Measurements from ENCODE around the gene DNM3. TPM values are rescaled to one million over a fixed set of nuclear protein-coding genes. Genes with fewer than 3 reads are reported as not detected.

DNM3 gene
- polyA plus RNA-seq, 1 of the 3 experiments (the other 2 are of a cell fraction) = 0.43 TPM

DNA sequence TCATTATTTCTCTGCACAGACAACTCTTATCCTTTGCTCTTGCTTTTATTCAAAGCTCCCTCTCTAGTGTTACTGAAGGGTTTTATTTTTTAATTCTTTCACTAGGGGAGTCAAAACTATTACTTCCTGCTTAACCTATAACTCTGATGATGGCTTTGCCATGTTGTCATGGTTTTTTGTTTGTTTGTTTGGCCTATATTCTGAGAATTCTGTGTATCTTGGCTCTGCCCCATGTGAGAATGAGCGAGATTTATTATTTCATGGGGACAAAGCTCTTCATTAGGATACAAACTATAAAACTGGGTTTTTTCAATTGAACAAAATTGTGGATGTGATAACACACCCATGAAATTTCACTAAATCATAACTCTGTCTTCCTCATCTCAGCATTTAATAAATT lies 388.6 kb downstream of the DNM3 start (continued):
- TF ChIP-seq, protein P1, sequence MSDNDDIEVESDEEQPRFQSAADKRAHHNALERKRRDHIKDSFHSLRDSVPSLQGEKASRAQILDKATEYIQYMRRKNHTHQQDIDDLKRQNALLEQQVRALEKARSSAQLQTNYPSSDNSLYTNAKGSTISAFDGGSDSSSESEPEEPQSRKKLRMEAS (IDR thresholded peaks at IDR 0.05; ENCODE audit: low read depth) = no peak
- TF ChIP-seq, protein P2, sequence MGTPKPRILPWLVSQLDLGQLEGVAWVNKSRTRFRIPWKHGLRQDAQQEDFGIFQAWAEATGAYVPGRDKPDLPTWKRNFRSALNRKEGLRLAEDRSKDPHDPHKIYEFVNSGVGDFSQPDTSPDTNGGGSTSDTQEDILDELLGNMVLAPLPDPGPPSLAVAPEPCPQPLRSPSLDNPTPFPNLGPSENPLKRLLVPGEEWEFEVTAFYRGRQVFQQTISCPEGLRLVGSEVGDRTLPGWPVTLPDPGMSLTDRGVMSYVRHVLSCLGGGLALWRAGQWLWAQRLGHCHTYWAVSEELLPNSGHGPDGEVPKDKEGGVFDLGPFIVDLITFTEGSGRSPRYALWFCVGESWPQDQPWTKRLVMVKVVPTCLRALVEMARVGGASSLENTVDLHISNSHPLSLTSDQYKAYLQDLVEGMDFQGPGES (IDR thresholded peaks at IDR 0.05; ENCODE audit: low read depth, low read length) = no peak
- TF ChIP-seq ELF1 (IDR thresholded peaks at IDR 0.05) (no peak), FOXJ3 (CRISPR knock-in tag; IDR thresholded peaks at IDR 0.05) (no peak)

DNA sequence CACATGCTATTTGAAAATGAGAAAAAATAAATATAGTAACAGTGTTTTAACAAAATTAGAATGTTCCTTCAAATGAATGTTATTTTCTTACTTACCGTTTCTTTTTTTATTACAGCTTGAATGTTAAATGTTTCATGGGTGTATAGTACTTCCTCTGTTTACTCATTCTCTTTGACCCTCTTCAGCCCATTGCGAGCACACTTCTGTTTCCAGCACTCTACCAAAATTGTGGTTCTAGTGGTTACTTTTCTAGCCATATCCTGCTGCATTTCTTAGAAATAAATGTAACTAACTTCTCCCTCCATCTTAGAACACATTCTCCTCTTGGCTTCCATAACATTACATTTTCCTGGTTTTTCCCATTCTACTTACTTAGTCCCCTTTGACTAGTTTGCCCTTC lies 389.2 kb downstream of the DNM3 start:
- CTCF ChIA-PET = no interaction called here
- WGBS (ENCODE audit: low lambda C conversion rate) = 62% methylated on average over 2 of the region's 2 CpGs

DNA sequence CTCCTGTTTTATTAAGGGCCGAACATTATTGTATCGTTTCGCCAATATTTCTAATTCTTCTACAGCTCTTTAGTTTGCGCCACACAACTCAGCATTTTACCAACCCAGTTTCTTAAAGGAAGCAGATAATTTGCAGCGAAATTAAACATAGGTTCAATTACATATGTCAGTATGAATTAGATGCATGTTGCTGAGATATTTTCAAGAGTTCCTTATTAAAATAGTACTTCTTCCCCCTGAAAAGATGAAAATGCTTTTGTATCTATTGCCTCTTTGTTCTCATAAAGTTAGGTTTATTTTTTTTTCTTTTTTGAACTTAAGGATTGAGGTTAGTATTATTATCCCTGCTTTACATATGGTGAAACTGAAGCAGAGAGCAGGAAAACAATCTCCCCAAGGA lies 395.7 kb downstream of the DNM3 start:
- H3K27me3 ChIP-seq (ENCODE audit: insufficient read depth) = no peaks in the 10 kb centered on the region
- peak overlapping the region; percentile 15 to 86; a peak in 3 of 4 replicates for H3K27ac ChIP-seq (ENCODE audit: low read depth in 2 of 2, low read length in 1 of 2)
- H3K4me3 ChIP-seq (ENCODE audit: low read depth in 2 of 2, low read length in 1 of 2) = no peak overlapping the region
- H3K4me2 ChIP-seq = no peak overlapping the region
- H2AFZ ChIP-seq (ENCODE audit: low read depth) = no peak overlapping the region
- H3K4me1 ChIP-seq (ENCODE audit: control insufficient read depth in 1 of 2, insufficient read depth in 2 of 2, low read depth in 1 of 2, low read length in 1 of 2) = peaks cover 0 to 2% of the 10 kb centered on the region in 2 experiments; a peak in 2 of 4 replicates
- ChIA-PET POLR2A (no interaction called here), CTCF (interaction anchor here (0.8 kb wide), 1 partner anchor 22 kb away, joined by 3 read pairs; no protein-coding TSS in a partner anchor)
- H3K9ac ChIP-seq = no peak overlapping the region
- H3K36me3 ChIP-seq (replicated peaks in 1 of 2; ENCODE audit: control insufficient read depth in 1 of 2, insufficient read depth in 2 of 2, low read length in 1 of 2) = no peaks in the 10 kb centered on the region
- 78% methylated on average over 5 of the region's 5 CpGs for WGBS (ENCODE audit: low lambda C conversion rate)
- no peaks in the 10 kb centered on the region for H4K20me1 ChIP-seq (ENCODE audit: insufficient read depth)
- H3F3A ChIP-seq (replicated peaks; ENCODE audit: insufficient read depth) = no peaks in the 10 kb centered on the region
- H3K9me2 ChIP-seq = no peaks in the 10 kb centered on the region
- H3K79me2 ChIP-seq (ENCODE audit: insufficient read depth) = no peaks in the 10 kb centered on the region
- no peaks in the 10 kb centered on the region for H3K9me3 ChIP-seq
- no peak for DNase-seq
- TF ChIP-seq, protein P3, sequence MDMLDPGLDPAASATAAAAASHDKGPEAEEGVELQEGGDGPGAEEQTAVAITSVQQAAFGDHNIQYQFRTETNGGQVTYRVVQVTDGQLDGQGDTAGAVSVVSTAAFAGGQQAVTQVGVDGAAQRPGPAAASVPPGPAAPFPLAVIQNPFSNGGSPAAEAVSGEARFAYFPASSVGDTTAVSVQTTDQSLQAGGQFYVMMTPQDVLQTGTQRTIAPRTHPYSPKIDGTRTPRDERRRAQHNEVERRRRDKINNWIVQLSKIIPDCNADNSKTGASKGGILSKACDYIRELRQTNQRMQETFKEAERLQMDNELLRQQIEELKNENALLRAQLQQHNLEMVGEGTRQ (IDR thresholded peaks at IDR 0.05; ENCODE audit: borderline replicate concordance, low read depth, low read length) = no peak
- TF ChIP-seq CHD2 (IDR thresholded peaks at IDR 0.05; ENCODE audit: low read length, partially characterized antibody) (no peak), POLR2AphosphoS5 (IDR thresholded peaks at IDR 0.05; ENCODE audit: low read depth, low read length) (no peak), MEF2A (IDR thresholded peaks at IDR 0.05; ENCODE audit: borderline replicate concordance, low read depth) (no peak), GATA2 (CRISPR knock-in tag; IDR thresholded peaks at IDR 0.05) (no peak), EZH2phosphoT487 (IDR thresholded peaks at IDR 0.05; ENCODE audit: borderline replicate concordance, low read depth) (no peak), TEAD4 (IDR thresholded peaks at IDR 0.05; ENCODE audit: borderline replicate concordance, insufficient read depth) (no peak), RAD21 (IDR thresholded peaks at IDR 0.05; ENCODE audit: low read length) (no peak), YY1 (IDR thresholded peaks at IDR 0.05; ENCODE audit: low read depth) (no peak), RFX5 (IDR thresholded peaks at IDR 0.05; ENCODE audit: low read length) (no peak), TCF12 (IDR thresholded peaks at IDR 0.05) (peak; percentile 67), ELF1 (IDR thresholded peaks at IDR 0.05) (no peak)
- TF ChIP-seq, protein P1 (IDR thresholded peaks at IDR 0.05; ENCODE audit: low read depth) = no peak
- TF ChIP-seq, protein P4, sequence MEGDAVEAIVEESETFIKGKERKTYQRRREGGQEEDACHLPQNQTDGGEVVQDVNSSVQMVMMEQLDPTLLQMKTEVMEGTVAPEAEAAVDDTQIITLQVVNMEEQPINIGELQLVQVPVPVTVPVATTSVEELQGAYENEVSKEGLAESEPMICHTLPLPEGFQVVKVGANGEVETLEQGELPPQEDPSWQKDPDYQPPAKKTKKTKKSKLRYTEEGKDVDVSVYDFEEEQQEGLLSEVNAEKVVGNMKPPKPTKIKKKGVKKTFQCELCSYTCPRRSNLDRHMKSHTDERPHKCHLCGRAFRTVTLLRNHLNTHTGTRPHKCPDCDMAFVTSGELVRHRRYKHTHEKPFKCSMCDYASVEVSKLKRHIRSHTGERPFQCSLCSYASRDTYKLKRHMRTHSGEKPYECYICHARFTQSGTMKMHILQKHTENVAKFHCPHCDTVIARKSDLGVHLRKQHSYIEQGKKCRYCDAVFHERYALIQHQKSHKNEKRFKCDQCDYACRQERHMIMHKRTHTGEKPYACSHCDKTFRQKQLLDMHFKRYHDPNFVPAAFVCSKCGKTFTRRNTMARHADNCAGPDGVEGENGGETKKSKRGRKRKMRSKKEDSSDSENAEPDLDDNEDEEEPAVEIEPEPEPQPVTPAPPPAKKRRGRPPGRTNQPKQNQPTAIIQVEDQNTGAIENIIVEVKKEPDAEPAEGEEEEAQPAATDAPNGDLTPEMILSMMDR (IDR thresholded peaks at IDR 0.05) = no peak
- TF ChIP-seq, protein P2 (IDR thresholded peaks at IDR 0.05; ENCODE audit: low read depth, low read length) = no peak

More for the DNA sequence above, 389.2 kb downstream of the DNM3 start:
- no peak for DNase-seq
- Histone ChIP-seq H2AFZ (ENCODE audit: low read depth) (no peak overlapping the region), H3K27me3 (ENCODE audit: insufficient read depth) (no peaks in the 10 kb centered on the region), H3K27ac (ENCODE audit: low read depth in 2 of 2, low read length in 1 of 2) (no peak overlapping the region), H3K4me3 (ENCODE audit: low read depth in 2 of 2, low read length in 1 of 2) (no peak overlapping the region), H3K9me3 (no peaks in the 10 kb centered on the region), H3K79me2 (ENCODE audit: insufficient read depth) (no peaks in the 10 kb centered on the region), H3K9ac (no peak overlapping the region), H3K4me1 (ENCODE audit: control insufficient read depth in 1 of 2, insufficient read depth in 2 of 2, low read depth in 1 of 2, low read length in 1 of 2) (no peaks in the 10 kb centered on the region), H3K9me2 (no peaks in the 10 kb centered on the region), H3K36me3 (replicated peaks in 1 of 2; ENCODE audit: control insufficient read depth in 1 of 2, insufficient read depth in 2 of 2, low read length in 1 of 2) (no peaks in the 10 kb centered on the region), H3K4me2 (no peak overlapping the region), H3F3A (replicated peaks; ENCODE audit: insufficient read depth) (no peaks in the 10 kb centered on the region), H4K20me1 (ENCODE audit: insufficient read depth) (no peaks in the 10 kb centered on the region)
- TF ChIP-seq, protein P2 (IDR thresholded peaks at IDR 0.05; ENCODE audit: low read depth, low read length) = no peak
- no peak for TF ChIP-seq GATA2 (CRISPR knock-in tag; IDR thresholded peaks at IDR 0.05)
- POLR2A ChIA-PET = no interaction called here
